Kidney epithelial cell (primary cell): ENCODE data around the gene SDK2. TPM values are rescaled to one million over a fixed set of nuclear protein-coding genes. Genes with fewer than 3 reads are reported as not detected.
A peak's percentile ranks its signal among the peaks of the same experiment; 100 is the strongest.

Source experiments
- DNase-seq: peaks from one replicate; pipeline ENCODE4 v3.0.0-alpha.2; 2010; ENCODE audit warnings: low read depth
- H3K27me3 ChIP-seq: 2 replicates; pipeline ENCODE4 v1.6.0; 2011; ENCODE audit warnings: low read length; ENCODE audit not compliant: control insufficient read depth, insufficient read depth
- H3K36me3 ChIP-seq: 2 replicates; pipeline ENCODE4 v1.5.1; 2011; ENCODE audit warnings: low read length; ENCODE audit not compliant: control insufficient read depth, insufficient read depth
- H3K4me3 ChIP-seq: 2 replicates; pipeline ENCODE4 v1.5.1; 2011; ENCODE audit warnings: low read depth, mild to moderate bottlenecking, control low read depth, low read length
- CTCF ChIP-seq: IDR thresholded peaks from 2 replicates; pipeline ENCODE4 v1.5.1; 2011; ENCODE audit warnings: mild to moderate bottlenecking, moderate library complexity, low read length, control low read depth, inconsistent platforms; ENCODE audit not compliant: insufficient read depth, poor library complexity, severe bottlenecking
- total RNA-seq: library from RNA; depleted of rRNA; stranded (reverse); fragments of >200 nt; gene quantifications from 2 replicates; pipeline ENCODE4 v1.2.3, GENCODE V29; 2015

Gene SDK2
- 1.2 and 1.6 TPM in 2 replicates for total RNA-seq

DNA sequence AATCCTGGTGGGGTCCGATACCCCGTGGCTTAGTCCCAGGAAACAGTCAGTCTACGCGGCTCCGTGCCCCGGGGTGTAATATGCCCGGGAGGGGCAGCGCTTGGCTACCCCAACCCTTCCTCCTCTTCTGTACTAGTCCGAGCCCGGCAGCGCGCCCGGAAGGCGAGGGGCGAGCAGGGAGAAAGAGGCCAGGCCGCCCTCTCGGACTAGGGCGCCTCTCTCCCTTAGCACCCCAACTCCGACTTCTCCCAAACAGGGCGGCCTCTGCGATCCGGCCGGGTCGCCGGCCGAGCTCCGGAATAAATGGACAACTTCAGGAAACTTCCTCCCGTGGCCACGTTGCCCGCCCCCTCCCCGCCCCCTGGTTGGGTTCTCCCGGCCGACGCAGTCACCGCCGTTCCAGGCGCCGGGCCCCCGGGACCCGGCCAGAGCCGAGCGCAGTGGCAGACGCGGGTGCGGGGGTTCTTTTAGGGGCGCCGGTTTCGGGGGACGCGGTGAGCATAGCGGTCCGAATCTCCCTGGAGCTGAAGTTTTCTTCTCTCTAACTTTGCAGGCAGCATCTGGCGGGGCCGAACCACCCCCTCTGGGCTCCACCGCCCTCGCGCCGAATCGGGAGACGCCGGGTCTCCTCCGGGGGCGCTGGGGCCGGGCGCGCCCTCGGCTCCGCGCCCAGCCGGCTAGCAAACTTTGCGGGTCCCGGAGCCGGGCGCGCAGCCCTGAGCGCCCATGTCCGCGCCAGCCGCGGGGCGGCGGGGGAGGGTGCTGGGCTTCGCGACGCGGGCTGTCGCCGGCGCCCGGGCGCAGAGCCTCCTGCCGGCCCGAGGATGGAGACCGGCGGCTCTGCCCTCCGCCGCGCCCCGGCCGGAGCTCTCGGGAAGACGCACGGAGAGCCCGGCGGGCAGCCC is at the start of gene SDK2:
SDK2 (minus strand) TSS at position 301 of the 905 bp plus-strand sequence. CDS start 357 bp downstream, outside the sequence.
- Histone ChIP-seq H3K36me3 (no peaks in the 10 kb centered on the region), H3K27me3 (peaks cover 60% of the 10 kb centered on the region), H3K4me3 (peak within 1 kb of the TSS; percentile 11)
- no peak for DNase-seq
- no peak for TF ChIP-seq CTCF

- Histone ChIP-seq H3K36me3 (no peaks in the 10 kb centered on the region), H3K4me3 (no peak overlapping the region), H3K27me3 (no peaks in the 10 kb centered on the region)
- no peak for TF ChIP-seq CTCF
- DNase-seq, result no peak
Measured at GRCh38 chr17:73693071-73693470, 48.8 kb upstream of the SDK2 start.

DNA sequence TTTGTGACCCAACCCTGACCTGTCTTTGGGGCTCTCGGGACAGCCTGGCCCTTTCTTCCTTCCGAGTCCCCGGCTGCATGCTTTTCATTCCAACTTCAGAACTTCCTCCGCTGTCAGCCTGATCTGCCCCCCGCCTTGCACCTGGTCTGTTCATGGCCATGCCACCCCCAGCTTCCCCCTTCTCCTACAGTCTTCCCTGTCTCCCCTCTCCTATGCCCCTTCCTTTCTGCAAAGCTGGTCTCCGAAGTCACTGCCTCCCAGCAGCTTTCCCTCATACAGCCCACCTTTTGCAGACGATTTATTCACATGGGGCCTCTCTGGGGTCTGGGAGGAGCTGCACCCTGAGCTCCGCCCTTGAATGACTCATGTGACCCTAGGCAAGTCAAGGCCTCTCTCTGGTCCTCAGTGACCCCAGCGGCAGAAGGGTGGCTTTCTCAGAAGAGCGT is 47.1 kb upstream of the SDK2 start:
- TF ChIP-seq CTCF, result no peak
- Histone ChIP-seq H3K27me3 (no peaks in the 10 kb centered on the region), H3K4me3 (no peak overlapping the region), H3K36me3 (no peaks in the 10 kb centered on the region)
- DNase-seq, result no peak

- TF ChIP-seq CTCF, result no peak
- no peak overlapping the region for H3K4me3 ChIP-seq
- DNase-seq, result no peak
- no peaks in the 10 kb centered on the region for H3K27me3 ChIP-seq
- H3K36me3 ChIP-seq, result no peaks in the 10 kb centered on the region
Measured at GRCh38 chr17:73690676-73691075, 46.4 kb upstream of the SDK2 start.

GRCh38 chr17:73689596-73690275 is 45.5 kb upstream of the SDK2 start:
- no peaks in the 10 kb centered on the region for H3K27me3 ChIP-seq
- no peak overlapping the region for H3K4me3 ChIP-seq
- H3K36me3 ChIP-seq, result no peaks in the 10 kb centered on the region
- no peak for DNase-seq
- TF ChIP-seq CTCF, result no peak
